ENCODE measurements around the gene FHIT. TPM values are rescaled to one million over a fixed set of nuclear protein-coding genes. Genes with fewer than 3 reads are reported as not detected.

Gene FHIT
- total and polyA plus RNA-seq, 4 donors, result 2.6 to 21.3 (median 8.7) TPM

GRCh38 chr3:59873576-59874230 lies 1377.5 kb downstream of the FHIT start:
- ATAC-seq (ENCODE audit: insufficient read depth, low FRiP score), result no peak

GRCh38 chr3:59872128-59872527 lies 1379.1 kb downstream of the FHIT start:
- H3K4me3 ChIP-seq, result no peak overlapping the region

More at GRCh38 chr3:59873576-59874230, 1377.5 kb downstream of the FHIT start:
- Histone ChIP-seq H3K27me3 (ENCODE audit: control insufficient read depth in 3 of 3, insufficient read depth in 3 of 3, low read length in 2 of 3) (no peaks in the 10 kb centered on the region), H3K4me3 (no peak overlapping the region), H3K36me3 (ENCODE audit: control insufficient read depth in 4 of 4, insufficient read depth in 4 of 4, low read length in 4 of 4) (no peaks in the 10 kb centered on the region), H3K9me3 (ENCODE audit: control insufficient read depth in 4 of 4, insufficient read depth in 3 of 4, low read length in 3 of 4) (no peaks in the 10 kb centered on the region), H3K4me1 (ENCODE audit: control insufficient read depth in 5 of 5, insufficient read depth in 5 of 5, low read length in 5 of 5) (no peaks in the 10 kb centered on the region), H3K27ac (ENCODE audit: low read depth in 1 of 2, low read length in 1 of 2) (no peak overlapping the region), H3K9ac (ENCODE audit: insufficient read depth in 1 of 2, low read length in 2 of 2) (no peak overlapping the region)
- WGBS, 2 donors, result 70 to 75% methylated on average over 8 of the region's 8 CpGs
- TF ChIP-seq, protein P1, sequence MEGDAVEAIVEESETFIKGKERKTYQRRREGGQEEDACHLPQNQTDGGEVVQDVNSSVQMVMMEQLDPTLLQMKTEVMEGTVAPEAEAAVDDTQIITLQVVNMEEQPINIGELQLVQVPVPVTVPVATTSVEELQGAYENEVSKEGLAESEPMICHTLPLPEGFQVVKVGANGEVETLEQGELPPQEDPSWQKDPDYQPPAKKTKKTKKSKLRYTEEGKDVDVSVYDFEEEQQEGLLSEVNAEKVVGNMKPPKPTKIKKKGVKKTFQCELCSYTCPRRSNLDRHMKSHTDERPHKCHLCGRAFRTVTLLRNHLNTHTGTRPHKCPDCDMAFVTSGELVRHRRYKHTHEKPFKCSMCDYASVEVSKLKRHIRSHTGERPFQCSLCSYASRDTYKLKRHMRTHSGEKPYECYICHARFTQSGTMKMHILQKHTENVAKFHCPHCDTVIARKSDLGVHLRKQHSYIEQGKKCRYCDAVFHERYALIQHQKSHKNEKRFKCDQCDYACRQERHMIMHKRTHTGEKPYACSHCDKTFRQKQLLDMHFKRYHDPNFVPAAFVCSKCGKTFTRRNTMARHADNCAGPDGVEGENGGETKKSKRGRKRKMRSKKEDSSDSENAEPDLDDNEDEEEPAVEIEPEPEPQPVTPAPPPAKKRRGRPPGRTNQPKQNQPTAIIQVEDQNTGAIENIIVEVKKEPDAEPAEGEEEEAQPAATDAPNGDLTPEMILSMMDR (IDR thresholded peaks at IDR 0.05; ENCODE audit: control extremely low read depth, extremely low read depth), result no peak
- no peak for DNase-seq

DNA sequence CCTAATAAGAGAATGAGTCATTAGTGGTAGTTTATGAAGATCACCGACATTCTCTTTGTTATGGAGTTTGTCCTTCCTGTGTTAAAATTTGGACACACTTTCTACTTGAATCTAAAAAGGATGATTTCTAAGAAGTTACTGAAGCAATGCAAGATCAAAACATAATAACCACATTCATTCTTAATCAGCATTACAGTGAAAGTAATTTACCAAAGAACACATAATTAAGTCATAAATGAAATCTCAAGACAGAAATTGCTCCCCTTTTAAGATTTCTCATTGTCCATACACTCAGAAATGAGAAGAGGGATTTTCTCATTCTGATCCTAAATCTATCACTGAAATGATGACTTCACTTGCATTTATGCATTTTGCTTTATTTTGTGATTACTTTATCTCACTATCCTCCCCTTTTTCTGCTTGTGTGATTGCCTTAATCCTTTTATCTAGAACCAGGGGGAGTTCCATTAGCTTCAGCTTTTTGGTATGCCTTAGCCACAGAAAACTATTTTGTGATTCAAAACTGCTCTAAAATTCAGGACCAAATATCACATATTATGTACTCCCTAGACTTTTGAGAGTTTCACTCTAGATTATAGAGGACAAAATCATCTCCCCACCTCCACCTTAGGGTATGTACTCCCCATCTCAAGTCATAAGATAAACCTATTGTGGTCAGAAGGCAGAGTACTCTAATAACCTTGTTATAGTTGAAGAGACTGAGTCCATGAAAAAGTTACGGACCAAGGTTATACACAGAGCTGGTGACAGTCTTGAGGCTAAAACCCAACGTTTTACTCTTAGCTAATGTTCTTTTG lies 1383.9 kb downstream of the FHIT start:
- no peak overlapping the region for H3K27ac ChIP-seq (ENCODE audit: low read depth in 1 of 2, low read length in 1 of 2)
- DNase-seq (no peak), ATAC-seq (ENCODE audit: insufficient read depth, low FRiP score) (no peak)
- H3K9ac ChIP-seq (ENCODE audit: insufficient read depth in 1 of 2, low read length in 2 of 2), result no peak overlapping the region
- H3K36me3 ChIP-seq (ENCODE audit: control insufficient read depth in 4 of 4, insufficient read depth in 4 of 4, low read length in 4 of 4), result no peaks in the 10 kb centered on the region
- WGBS, 2 donors, result 79% methylated on average over 3 of the region's 3 CpGs
- H3K27me3 ChIP-seq (ENCODE audit: control insufficient read depth in 3 of 3, insufficient read depth in 3 of 3, low read length in 2 of 3), result no peaks in the 10 kb centered on the region
- TF ChIP-seq, protein P1 (IDR thresholded peaks at IDR 0.05; ENCODE audit: control extremely low read depth, extremely low read depth), result no peak
- no peaks in the 10 kb centered on the region for H3K4me1 ChIP-seq (ENCODE audit: control insufficient read depth in 5 of 5, insufficient read depth in 5 of 5, low read length in 5 of 5)
- H3K4me3 ChIP-seq, result no peak overlapping the region
- no peaks in the 10 kb centered on the region for H3K9me3 ChIP-seq (ENCODE audit: control insufficient read depth in 4 of 4, insufficient read depth in 3 of 4, low read length in 3 of 4)

More at GRCh38 chr3:59872128-59872527, 1379.1 kb downstream of the FHIT start:
- no peaks in the 10 kb centered on the region for H3K4me1 ChIP-seq (ENCODE audit: control insufficient read depth in 5 of 5, insufficient read depth in 5 of 5, low read length in 5 of 5)
- H3K9me3 ChIP-seq (ENCODE audit: control insufficient read depth in 4 of 4, insufficient read depth in 3 of 4, low read length in 3 of 4), result no peaks in the 10 kb centered on the region
- no peak for DNase-seq
- no peaks in the 10 kb centered on the region for H3K36me3 ChIP-seq (ENCODE audit: control insufficient read depth in 4 of 4, insufficient read depth in 4 of 4, low read length in 4 of 4)
- no peak overlapping the region for H3K27ac ChIP-seq (ENCODE audit: low read depth in 1 of 2, low read length in 1 of 2)
- no peaks in the 10 kb centered on the region for H3K27me3 ChIP-seq (ENCODE audit: control insufficient read depth in 3 of 3, insufficient read depth in 3 of 3, low read length in 2 of 3)
- WGBS, 2 donors, result 75 to 86% methylated on average over 3 of the region's 3 CpGs
- TF ChIP-seq, protein P1 (IDR thresholded peaks at IDR 0.05; ENCODE audit: control extremely low read depth, extremely low read depth), result no peak
- H3K9ac ChIP-seq (ENCODE audit: insufficient read depth in 1 of 2, low read length in 2 of 2), result no peak overlapping the region
- ATAC-seq (ENCODE audit: insufficient read depth, low FRiP score), result no peak

All from lung (tissue), 12 donors.